GM10266 (cell line): Measurements from ENCODE around the gene ATP2B2.

Source experiments
- DNase-seq: peaks from one replicate; pipeline ENCODE4 v3.0.0; 2012; ENCODE audit errors: extremely low spot score
- CTCF ChIP-seq: IDR thresholded peaks from 2 replicates; pipeline ENCODE4 v1.5.1; 2012; ENCODE audit warnings: mild to moderate bottlenecking, low read depth; ENCODE audit not compliant: control insufficient read depth, insufficient read depth; ENCODE audit errors: missing control alignments

Gene ATP2B2

DNA sequence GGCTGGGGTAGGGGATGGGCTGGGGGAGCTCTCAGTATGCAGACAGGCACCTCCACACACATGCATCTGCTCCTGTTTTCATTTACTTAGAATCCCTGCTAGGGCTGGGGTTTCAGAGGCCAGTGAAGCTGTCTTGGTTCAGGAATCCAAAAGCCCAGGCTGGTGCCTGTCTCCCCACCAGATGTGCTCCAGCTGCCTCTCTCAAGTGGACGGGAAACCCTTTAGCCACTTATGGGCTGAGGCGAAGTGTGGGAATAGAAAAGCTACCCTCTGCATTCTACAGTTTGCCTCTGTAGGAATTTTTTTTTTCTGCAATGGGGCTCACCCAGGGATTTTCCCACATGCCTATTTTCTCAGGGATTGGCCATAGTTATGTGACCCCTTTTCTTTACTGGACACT lies 72.5 kb downstream of the ATP2B2 start:
- no peak for TF ChIP-seq CTCF

DNA sequence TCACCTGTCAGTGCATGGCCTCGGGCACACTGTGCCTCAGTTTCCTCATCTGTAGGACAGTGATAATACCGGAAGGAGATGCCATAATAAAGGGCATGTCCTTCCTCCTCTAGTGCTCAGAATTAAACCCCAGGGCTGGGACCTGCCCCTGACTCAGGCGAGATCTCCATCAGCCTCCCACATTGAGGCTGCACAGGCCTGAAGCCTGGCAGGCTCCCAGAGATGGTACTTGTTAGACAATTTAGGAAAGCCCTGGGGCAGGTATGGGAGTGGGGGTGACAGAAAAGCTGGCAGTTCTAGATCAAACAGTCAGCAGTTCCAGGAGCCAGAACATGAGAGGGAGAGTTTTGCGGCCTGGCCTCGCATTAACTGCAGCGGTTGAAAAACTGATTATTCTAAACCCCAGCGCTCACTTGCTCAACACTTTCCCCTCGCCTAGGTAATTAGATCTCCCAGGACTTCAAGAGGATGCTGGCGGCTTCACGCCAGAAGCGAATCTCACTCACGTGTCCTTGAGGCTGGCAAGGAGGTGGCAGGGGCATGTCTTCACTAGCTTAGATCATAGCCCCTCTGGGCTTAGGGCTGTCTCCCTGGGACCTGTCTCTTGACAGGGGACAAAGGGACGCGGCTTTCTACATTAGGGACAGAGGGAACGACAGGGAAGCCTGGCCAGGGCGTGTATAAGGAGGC lies 73.1 kb downstream of the ATP2B2 start:
- TF ChIP-seq CTCF, result no peak
- DNase-seq, result no peak

More for the DNA sequence above, 72.5 kb downstream of the ATP2B2 start:
- no peak for DNase-seq

- no peak for DNase-seq
- no peak for TF ChIP-seq CTCF
Measured at GRCh38 chr3:10430805-10431204, 74.6 kb downstream of the ATP2B2 start.

DNA sequence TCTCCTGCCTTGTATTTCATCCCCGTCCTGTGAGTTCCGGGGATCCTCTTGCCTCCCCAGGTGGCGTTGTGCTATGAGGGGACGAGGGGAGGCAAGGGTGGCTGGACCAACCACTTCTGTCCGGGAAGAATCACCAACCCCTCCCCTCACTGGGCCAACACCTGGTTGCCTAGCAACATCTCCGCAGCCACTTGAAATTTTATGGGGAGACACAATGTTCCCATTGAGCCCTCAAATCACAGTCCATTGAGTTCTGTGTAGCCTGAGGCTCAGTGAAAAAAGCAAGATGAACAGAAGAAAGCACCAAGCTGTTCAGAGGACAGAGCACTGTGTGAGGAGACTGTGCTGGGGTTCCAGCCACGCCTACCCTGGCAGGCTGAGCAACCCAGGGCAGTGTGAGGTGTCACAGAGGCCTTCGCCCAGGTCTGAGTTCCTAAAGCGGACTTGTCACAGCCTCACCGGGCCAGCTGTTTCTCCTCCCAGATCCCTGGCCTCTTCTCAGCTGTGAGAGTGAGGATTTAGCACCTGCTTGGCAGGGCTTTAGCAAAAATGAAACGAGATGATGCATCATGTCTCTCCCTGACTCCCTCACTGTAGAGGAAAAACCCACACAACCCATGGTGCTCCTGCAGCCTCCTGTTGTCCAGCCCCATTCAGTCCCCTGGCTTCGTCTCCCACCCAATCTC lies 76.8 kb downstream of the ATP2B2 start:
- no peak for TF ChIP-seq CTCF
- no peak for DNase-seq

GRCh38 chr3:10426346-10427220 lies 78.8 kb downstream of the ATP2B2 start:
- no peak for TF ChIP-seq CTCF
- DNase-seq, result no peak

GRCh38 chr3:10423171-10423882 lies 82.1 kb downstream of the ATP2B2 start:
- DNase-seq, result no peak
- TF ChIP-seq CTCF, result no peak
